GM12872 (cell line): ENCODE results near the gene LSM3.

Experiments used
- TF ChIP-seq, protein P1 (sequence below): IDR thresholded peaks from 3 replicates; pipeline ENCODE4 v1.5.1; 2011; ENCODE audit warnings: low read depth, mild to moderate bottlenecking, low read length, moderate library complexity; ENCODE audit not compliant: insufficient read depth

The LSM3 gene

DNA sequence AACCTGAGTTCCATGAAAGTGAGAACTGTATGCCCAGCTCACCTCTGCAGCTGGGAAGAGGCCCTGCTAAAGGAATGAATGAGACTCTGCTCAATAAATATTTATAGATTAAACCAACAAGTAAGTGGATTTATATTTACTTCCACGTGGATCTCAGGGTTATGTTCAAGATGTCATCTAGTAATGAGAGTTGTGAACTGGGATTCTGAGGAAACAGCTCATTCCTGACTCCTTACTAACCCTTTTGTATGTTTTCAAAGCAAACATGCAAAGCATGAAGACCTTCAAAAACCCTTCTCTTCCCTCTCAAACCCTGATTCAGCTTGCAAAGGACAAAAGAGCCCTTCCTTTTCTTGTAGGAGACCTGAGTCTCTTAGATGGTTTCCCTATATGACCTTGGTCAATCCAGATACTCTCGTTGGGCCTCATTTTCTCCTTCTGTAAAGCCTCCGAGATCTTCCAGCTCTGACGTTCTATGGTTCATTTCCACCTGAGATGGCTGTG is 53.4 kb downstream of the LSM3 start:
- TF ChIP-seq, protein P1, sequence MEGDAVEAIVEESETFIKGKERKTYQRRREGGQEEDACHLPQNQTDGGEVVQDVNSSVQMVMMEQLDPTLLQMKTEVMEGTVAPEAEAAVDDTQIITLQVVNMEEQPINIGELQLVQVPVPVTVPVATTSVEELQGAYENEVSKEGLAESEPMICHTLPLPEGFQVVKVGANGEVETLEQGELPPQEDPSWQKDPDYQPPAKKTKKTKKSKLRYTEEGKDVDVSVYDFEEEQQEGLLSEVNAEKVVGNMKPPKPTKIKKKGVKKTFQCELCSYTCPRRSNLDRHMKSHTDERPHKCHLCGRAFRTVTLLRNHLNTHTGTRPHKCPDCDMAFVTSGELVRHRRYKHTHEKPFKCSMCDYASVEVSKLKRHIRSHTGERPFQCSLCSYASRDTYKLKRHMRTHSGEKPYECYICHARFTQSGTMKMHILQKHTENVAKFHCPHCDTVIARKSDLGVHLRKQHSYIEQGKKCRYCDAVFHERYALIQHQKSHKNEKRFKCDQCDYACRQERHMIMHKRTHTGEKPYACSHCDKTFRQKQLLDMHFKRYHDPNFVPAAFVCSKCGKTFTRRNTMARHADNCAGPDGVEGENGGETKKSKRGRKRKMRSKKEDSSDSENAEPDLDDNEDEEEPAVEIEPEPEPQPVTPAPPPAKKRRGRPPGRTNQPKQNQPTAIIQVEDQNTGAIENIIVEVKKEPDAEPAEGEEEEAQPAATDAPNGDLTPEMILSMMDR: no peak

DNA sequence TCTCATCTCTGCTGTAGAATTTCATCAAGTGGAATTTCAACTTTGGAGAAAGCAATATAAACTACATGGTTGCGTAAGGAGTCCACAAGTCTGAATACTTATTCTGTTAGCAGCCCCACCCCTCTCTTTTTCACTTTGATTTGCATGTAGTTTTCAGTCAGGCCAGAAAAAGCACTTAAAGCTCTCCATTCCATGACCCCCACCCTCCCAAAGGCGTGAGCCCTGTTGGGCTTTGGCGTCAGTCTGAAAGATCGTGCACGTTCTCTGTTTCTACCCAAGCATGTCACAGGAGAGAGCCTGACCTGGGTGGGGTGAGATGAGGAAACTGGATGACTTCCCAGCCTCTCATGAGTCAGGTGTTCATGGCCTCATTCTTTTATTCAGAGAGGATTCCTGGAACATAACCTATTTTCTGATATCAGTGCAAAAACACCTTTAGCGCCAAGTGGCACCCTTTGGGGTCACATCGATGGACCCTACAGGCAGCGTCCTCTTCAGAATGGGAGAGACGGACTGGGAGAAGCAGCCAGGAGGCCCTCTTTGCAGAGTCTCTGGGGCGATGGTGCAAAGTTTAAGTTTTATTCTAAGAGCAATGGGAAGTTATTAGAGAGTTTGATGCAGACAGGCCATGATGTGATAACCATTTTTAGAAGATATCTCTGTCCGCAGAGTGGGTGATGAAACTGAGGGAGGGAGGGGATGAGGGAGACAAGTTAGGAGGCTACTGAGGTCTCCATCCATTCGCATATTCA is 55.8 kb downstream of the LSM3 start:
- TF ChIP-seq, protein P1: no peak

DNA sequence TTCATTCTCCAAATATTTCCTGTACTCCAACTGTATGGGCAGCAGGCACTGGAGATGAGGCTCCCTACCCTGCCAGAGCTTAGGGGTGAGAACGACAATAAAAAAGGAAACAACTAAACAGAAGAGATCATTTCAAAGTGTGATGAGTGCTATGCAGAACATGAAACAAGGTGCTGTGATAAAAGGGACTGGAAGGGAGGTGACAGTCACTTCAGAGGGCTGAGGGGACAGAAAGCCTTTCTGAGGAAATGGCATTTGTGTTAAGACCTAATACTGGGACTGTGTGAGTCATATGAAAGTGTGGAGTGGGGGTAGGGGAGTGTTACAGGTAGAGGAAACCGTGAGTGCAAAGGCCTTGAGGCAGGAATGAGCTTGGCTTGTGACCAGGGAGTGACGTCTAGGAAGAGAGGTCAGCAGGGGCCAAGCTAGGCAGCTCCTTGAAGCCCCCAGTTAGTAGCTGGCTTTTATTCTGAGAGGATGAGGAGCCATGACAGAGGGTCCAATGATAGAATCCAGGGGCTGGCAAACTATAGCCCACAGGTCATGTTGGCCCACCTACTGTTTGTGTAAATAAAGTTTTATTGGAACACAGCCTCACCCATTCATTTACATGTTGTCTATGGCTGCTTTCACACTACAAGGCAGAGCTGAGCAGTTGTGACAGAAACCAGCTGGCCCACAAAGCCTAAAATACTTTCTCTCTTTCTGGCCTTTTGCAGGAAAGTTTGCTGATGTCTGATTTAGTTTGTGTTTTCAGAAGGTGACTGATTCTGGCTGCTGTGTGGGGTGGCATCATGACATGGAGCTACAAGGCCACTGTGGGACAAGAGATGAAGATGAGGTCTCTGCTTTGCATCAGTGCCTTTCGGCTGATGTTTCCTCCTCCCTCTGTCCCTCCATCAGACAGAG is 56.6 kb downstream of the LSM3 start:
- TF ChIP-seq, protein P1: no peak

DNA sequence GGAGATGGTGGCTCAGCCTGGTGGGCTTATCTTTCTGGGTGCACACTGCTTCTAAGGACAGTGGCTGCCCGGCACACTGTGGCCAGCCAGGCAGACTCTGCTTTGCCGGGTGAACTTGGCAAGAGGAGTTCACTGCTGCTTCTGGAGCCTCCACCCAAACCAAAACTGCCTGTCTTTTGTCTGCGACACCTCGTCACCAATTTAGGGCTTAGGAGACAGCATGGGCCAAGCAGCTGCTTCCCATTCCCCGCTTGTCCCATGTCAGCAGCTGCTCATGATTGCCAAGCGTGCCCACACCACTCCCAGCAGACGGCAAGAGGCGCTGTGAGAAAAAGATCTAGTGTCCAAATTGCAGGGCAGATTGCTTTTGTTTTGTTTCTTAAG is 57.3 kb downstream of the LSM3 start:
- TF ChIP-seq, protein P1: no peak

DNA sequence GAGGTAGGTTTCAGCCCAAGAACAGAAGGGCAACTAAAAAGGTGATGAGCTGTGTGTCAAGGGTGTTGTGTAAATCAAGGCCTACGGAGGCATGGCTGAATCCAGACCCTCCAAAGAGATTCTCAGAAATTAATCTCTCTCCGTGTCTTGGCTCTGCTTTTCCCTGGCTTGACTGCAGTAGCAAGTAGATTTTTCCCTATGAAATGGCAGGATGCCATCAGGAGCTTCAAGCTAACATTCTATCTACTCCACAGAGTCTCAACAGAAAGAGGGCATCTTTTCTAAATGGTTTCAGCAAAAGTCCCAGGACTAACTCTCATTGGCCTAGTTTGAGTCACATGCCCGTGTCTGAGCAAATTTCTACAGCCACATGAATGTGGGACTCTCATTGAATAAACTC is 58.3 kb downstream of the LSM3 start:
- TF ChIP-seq, protein P1: no peak

DNA sequence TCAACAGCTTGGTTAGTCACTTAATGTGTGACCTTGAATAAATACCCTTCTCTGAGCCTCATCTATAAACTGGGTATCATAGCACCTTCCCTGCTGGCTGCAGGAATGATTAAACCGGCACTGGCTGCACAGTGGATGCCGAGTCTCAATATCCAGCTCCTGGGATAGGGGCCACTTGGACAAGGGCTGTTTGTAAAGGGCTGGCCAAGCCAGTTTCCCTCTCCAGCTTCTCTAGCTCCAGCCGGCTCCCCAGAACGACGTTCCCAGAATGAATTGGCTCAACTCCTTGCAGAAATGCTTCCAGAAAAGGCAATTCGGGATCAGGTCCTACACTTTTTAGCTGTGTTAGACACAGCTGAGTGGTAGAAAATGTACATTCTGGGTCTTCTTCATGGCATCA is 58.8 kb downstream of the LSM3 start:
- TF ChIP-seq, protein P1: no peak

DNA sequence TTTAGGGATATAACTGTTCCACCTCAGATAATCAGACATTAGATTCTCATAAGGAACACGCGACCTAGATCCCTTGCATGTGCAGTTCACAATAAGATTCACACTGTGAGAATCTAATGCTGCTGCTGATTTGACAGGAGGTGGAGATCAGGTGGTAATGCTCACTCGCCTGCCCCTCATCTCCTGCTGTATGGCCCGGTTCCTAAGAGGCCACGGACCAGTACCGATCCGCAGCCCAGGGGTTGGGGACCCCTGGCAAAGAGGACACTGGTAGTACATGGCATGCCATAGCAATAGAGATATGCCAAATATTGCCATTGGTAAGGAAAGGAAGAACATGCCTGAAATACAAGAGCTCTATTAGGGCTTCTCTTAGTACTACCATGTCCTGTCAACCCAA is 59.7 kb downstream of the LSM3 start:
- TF ChIP-seq, protein P1: no peak
